NCI-H1092 treated with DMSO at 0.1 percent for 48 hours (cell line): ENCODE data around the gene GAS7.
"Not testable (repeated sequence)": the region's sequence is repeated elsewhere in the genome, so short reads cannot be mapped to it uniquely, and the experiment has no call there.

Experiments
- DNase-seq: peaks from one replicate; lab custom pipeline; 2025; lab: John Stamatoyannopoulos, UW

GAS7 gene

GRCh38 chr17:9942885-9943284, 255.5 kb downstream of the GAS7 start:
- DNase-seq, result no peak

GRCh38 chr17:9941305-9941704, 257.1 kb downstream of the GAS7 start:
- DNase-seq, result no peak

GRCh38 chr17:9940841-9941240, 257.6 kb downstream of the GAS7 start:
- no peak for DNase-seq

- no peak for DNase-seq
Measured at GRCh38 chr17:9938764-9939163, 259.6 kb downstream of the GAS7 start.

- no peak for DNase-seq
Measured at GRCh38 chr17:9937901-9938300, 260.5 kb downstream of the GAS7 start.

- DNase-seq, result no peak
Measured at GRCh38 chr17:9937241-9937761, 261.1 kb downstream of the GAS7 start.

GRCh38 chr17:9936095-9936494, 262.3 kb downstream of the GAS7 start:
- DNase-seq, result no peak

GRCh38 chr17:9935408-9935807, 263.0 kb downstream of the GAS7 start:
- no peak for DNase-seq

- no peak for DNase-seq
Measured at GRCh38 chr17:9934331-9934730, 264.1 kb downstream of the GAS7 start.

- no peak for DNase-seq
Measured at GRCh38 chr17:9932491-9932890, 265.9 kb downstream of the GAS7 start.

GRCh38 chr17:9931144-9931741, 267.2 kb downstream of the GAS7 start:
- DNase-seq, result no peak

- no peak for DNase-seq
Measured at GRCh38 chr17:9929871-9930270, 268.5 kb downstream of the GAS7 start.

- no peak for DNase-seq
Measured at GRCh38 chr17:9928601-9929333, 269.6 kb downstream of the GAS7 start.

GRCh38 chr17:9926150-9926804, 272.1 kb downstream of the GAS7 start:
- DNase-seq, result no peak

- DNase-seq, result no peak
Measured at GRCh38 chr17:9925457-9925856, 272.9 kb downstream of the GAS7 start.

- peak; percentile 30 for DNase-seq
Measured at GRCh38 chr17:9924735-9925191, 273.6 kb downstream of the GAS7 start.

- DNase-seq, result no peak
Measured at GRCh38 chr17:9922012-9922848, 276.2 kb downstream of the GAS7 start.

- not testable (repeated sequence) for DNase-seq
Measured at GRCh38 chr17:9921216-9921615, 277.2 kb downstream of the GAS7 start.

- DNase-seq, result no peak
Measured at GRCh38 chr17:9918804-9919352, 279.5 kb downstream of the GAS7 start.

GRCh38 chr17:9918352-9918751, 280.1 kb downstream of the GAS7 start:
- DNase-seq, result no peak

- no peak for DNase-seq
Measured at GRCh38 chr17:9917801-9918200, 280.6 kb downstream of the GAS7 start.

GRCh38 chr17:9917131-9917530, 281.3 kb downstream of the GAS7 start:
- DNase-seq, result no peak
